CD14-positive monocyte (primary cell): ENCODE results near the gene SERPINB12. TPM values are rescaled to one million over a fixed set of nuclear protein-coding genes. Genes with fewer than 3 reads are reported as not detected.

Experiments
- DNase-seq, 3 donors: peaks; one replicate each; pipeline ENCODE4 v3.0.0-alpha.2; 2011 to 2022
- H2AFZ ChIP-seq: 2 replicates; pipeline ENCODE4 v1.6.0; 2012; ENCODE audit warnings: mild to moderate bottlenecking, low read depth, low read length, inconsistent platforms; ENCODE audit not compliant: insufficient read depth, poor library complexity, severe bottlenecking
- H3K27ac ChIP-seq, 2 donors: 1 replicate in 1 of 2; 2 replicates in 1 of 2; pipeline ENCODE4 v1.5.1; 2012 to 2013; ENCODE audit warnings: low read length in 2 of 2, control low read depth in 1 of 2, inconsistent platforms in 1 of 2, low read depth in 1 of 2, mild to moderate bottlenecking in 1 of 2
- H3K27me3 ChIP-seq, 2 donors: one replicate each; pipeline versions ENCODE4 v1.6.0 to v1.6.1; 2011 to 2013; ENCODE audit warnings: low read length in 2 of 2; ENCODE audit not compliant: control insufficient read depth in 2 of 2, insufficient read depth in 2 of 2
- H3K36me3 ChIP-seq, 2 donors: replicated peaks in 1 of 2; 1 replicate in 1 of 2; 2 replicates in 1 of 2; pipeline versions ENCODE4 v1.5.1 to v1.6.1; 2012 to 2013; ENCODE audit warnings: low read length in 2 of 2, control low read depth in 1 of 2, inconsistent platforms in 1 of 2, mild to moderate bottlenecking in 1 of 2; ENCODE audit not compliant: insufficient read depth in 2 of 2, control insufficient read depth in 1 of 2
- H3K4me1 ChIP-seq, 2 donors: 1 replicate in 1 of 2; 2 replicates in 1 of 2; pipeline versions ENCODE4 v1.5.1 to v1.6.1; 2012 to 2013; ENCODE audit warnings: low read length in 2 of 2, control low read depth in 1 of 2, inconsistent platforms in 1 of 2, mild to moderate bottlenecking in 1 of 2, moderate library complexity in 1 of 2; ENCODE audit not compliant: insufficient read depth in 2 of 2, control insufficient read depth in 1 of 2
- H3K4me2 ChIP-seq: replicated peaks from 2 replicates; pipeline ENCODE3; 2012; ENCODE audit warnings: low read length, moderate library complexity, mild to moderate bottlenecking; ENCODE audit not compliant: poor library complexity, severe bottlenecking; ENCODE audit errors: extremely low read depth
- H3K4me3 ChIP-seq, 3 experiments: fragments of 200-600 bp in 1 of 3; sonication (generic) in 1 of 3; replicated peaks in 1 of 3; 1 replicate in 2 of 3; 2 replicates in 1 of 3; pipeline ENCODE4 v1.5.1; 2011 to 2013; ENCODE audit warnings: low read length in 3 of 3, mild to moderate bottlenecking in 3 of 3, control low read depth in 2 of 3, low read depth in 2 of 3, inconsistent platforms in 1 of 3, moderate library complexity in 1 of 3
- H3K79me2 ChIP-seq: 2 replicates; pipeline ENCODE4 v1.6.0; 2012; ENCODE audit warnings: mild to moderate bottlenecking, control low read depth, inconsistent platforms, low read length, moderate library complexity; ENCODE audit not compliant: insufficient read depth
- H3K9ac ChIP-seq: 2 replicates; pipeline ENCODE4 v1.6.0; 2017; ENCODE audit warnings: low read length, mild to moderate bottlenecking; ENCODE audit not compliant: insufficient read depth, poor library complexity, severe bottlenecking
- H3K9me3 ChIP-seq, 2 donors: replicated peaks in 1 of 2; 1 replicate in 1 of 2; 2 replicates in 1 of 2; pipeline versions ENCODE4 v1.5.1 to v1.6.1; 2012 to 2013; ENCODE audit warnings: low read length in 2 of 2, control low read depth in 1 of 2; ENCODE audit not compliant: control insufficient read depth in 1 of 2, insufficient read depth in 1 of 2
- H4K20me1 ChIP-seq: 2 replicates; pipeline ENCODE4 v1.6.0; 2012; ENCODE audit warnings: mild to moderate bottlenecking, low read length, control low read depth, moderate library complexity; ENCODE audit not compliant: insufficient read depth
- H3K27ac Mint-ChIP-seq, 7 donors: one replicate each; pipeline ENCODE4 v1.8.0; 2020; ENCODE audit warnings: mild to moderate bottlenecking in 7 of 7, mixed read lengths in 7 of 7, moderate library complexity in 6 of 7, inconsistent platforms in 2 of 7
- H3K27me3 Mint-ChIP-seq, 3 donors: one replicate each; pipeline ENCODE4 v1.8.0; 2021 to 2022; ENCODE audit warnings: low read depth in 3 of 3, mild to moderate bottlenecking in 3 of 3, mixed read lengths in 3 of 3, moderate library complexity in 3 of 3, inconsistent platforms in 1 of 3
- H3K36me3 Mint-ChIP-seq, 2 donors: one replicate each; pipeline ENCODE4 v1.8.0; 2020; ENCODE audit warnings: mixed read lengths in 2 of 2, inconsistent platforms in 1 of 2, mild to moderate bottlenecking in 1 of 2
- H3K4me1 Mint-ChIP-seq: one replicate; pipeline ENCODE4 v1.8.0; 2020; ENCODE audit warnings: mild to moderate bottlenecking, mixed read lengths
- H3K4me3 Mint-ChIP-seq, 2 donors: one replicate each; pipeline ENCODE4 v1.8.0; 2020; ENCODE audit warnings: mild to moderate bottlenecking in 2 of 2, mixed read lengths in 2 of 2, moderate library complexity in 1 of 2
- H3K9me3 Mint-ChIP-seq, 7 donors: one replicate each; pipeline ENCODE4 v1.8.0; 2020 to 2022; ENCODE audit warnings: mixed read lengths in 7 of 7, mild to moderate bottlenecking in 6 of 7, moderate library complexity in 6 of 7, inconsistent platforms in 2 of 7
- CTCF ChIP-seq: fragments of 200-600 bp; IDR thresholded peaks from one replicate; pipeline ENCODE4 v1.8.0; 2022; ENCODE audit warnings: antibody characterized with exemption, mild to moderate bottlenecking
- WGBS: methylation state at CpG from one replicate; pipeline ENCODE4 v1.1.5; 2013; ENCODE audit warnings: missing lambda C conversion rate; ENCODE audit not compliant: insufficient coverage; 5-methylcytosine and 5-hydroxymethylcytosine counted together
- intact Hi-C, 2 donors: fragments of 100-400 bp; cut with micrococcal nuclease; formaldehyde crosslinking; loops; one replicate each; pipeline versions ENCODE4 v1.15.0 to v1.15.1; 2023
- polyA plus RNA-seq, 3 donors: library from polyadenylated mRNA; depleted of rRNA in 1 of 3; unstranded in 2 of 3; stranded (reverse) in 1 of 3; fragments of 300-500 nt in 2 of 3; fragments of >200 nt in 1 of 3; fragmentation: Illumina TruSeq in 2 of 3; gene quantifications; 1 replicate in 2 of 3; 2 replicates in 1 of 3; pipeline ENCODE4 v1.2.3, GENCODE V29; 2012 to 2021

Gene SERPINB12
- polyA plus RNA-seq, 3 donors, result not detected

GRCh38 chr18:63617049-63617914 lies 75.1 kb downstream of the SERPINB12 start:
- H3K4me3 Mint-ChIP-seq, result no peak overlapping the region
- Histone ChIP-seq H3K9ac (no peak overlapping the region), H3K27me3 (no peaks in the 10 kb centered on the region), H3K27ac (no peak overlapping the region), H3K9me3 (peaks cover 3 to 6% of the 10 kb centered on the region in 2 donors), H3K4me2 (no peak overlapping the region), H3K79me2 (no peaks in the 10 kb centered on the region), H3K4me1 (no peaks in the 10 kb centered on the region), H2AFZ (no peak overlapping the region), H3K36me3 (no peaks in the 10 kb centered on the region), H4K20me1 (no peaks in the 10 kb centered on the region), H3K4me3 (no peak overlapping the region)
- H3K9me3 Mint-ChIP-seq, result peaks cover 1 to 12% (median 7%) of the 10 kb centered on the region in 7 donors
- peaks cover 0 to 4% (median 1%) of the 10 kb centered on the region in 3 donors for H3K27me3 Mint-ChIP-seq
- no peak for DNase-seq
- intact Hi-C loops, result no loop called here
- H3K36me3 Mint-ChIP-seq, result no peaks in the 10 kb centered on the region
- no CpG with 5 or more reads among the region's 3 CpGs for whole genome bisulfite sequencing
- no peaks in the 10 kb centered on the region for H3K4me1 Mint-ChIP-seq
- no peak for TF ChIP-seq CTCF
- H3K27ac Mint-ChIP-seq, result no peak overlapping the region

- peaks cover 1 to 12% (median 7%) of the 10 kb centered on the region in 7 donors for H3K9me3 Mint-ChIP-seq
- Histone ChIP-seq H3K4me3 (no peak overlapping the region), H3K9me3 (peaks cover 3 to 6% of the 10 kb centered on the region in 2 donors), H3K36me3 (no peaks in the 10 kb centered on the region), H3K4me2 (no peak overlapping the region), H3K27me3 (no peaks in the 10 kb centered on the region), H3K4me1 (no peaks in the 10 kb centered on the region), H3K79me2 (no peaks in the 10 kb centered on the region), H3K27ac (no peak overlapping the region), H3K9ac (no peak overlapping the region), H2AFZ (no peak overlapping the region), H4K20me1 (no peaks in the 10 kb centered on the region)
- WGBS, result no CpG with 5 or more reads among the region's 2 CpGs
- no peak for DNase-seq
- no peak overlapping the region for H3K4me3 Mint-ChIP-seq
- no peaks in the 10 kb centered on the region for H3K36me3 Mint-ChIP-seq
- no peak for TF ChIP-seq CTCF
- no peak overlapping the region for H3K27ac Mint-ChIP-seq
- intact Hi-C loops, result no loop called here
- peaks cover 0 to 4% (median 0%) of the 10 kb centered on the region in 3 donors for H3K27me3 Mint-ChIP-seq
- H3K4me1 Mint-ChIP-seq, result no peaks in the 10 kb centered on the region
These were observed 75.7 kb downstream of the SERPINB12 start for GRCh38 chr18:63617915-63618234.

Other genes with a start within 250 kb of the SERPINB12 start
- 1 to 10 TPM in 2 of 3 donors, under 1 TPM in 1; 0.58 to 2.5 (median 1.1) TPM for gene BCL2, start 222.6 kb upstream of the SERPINB12 start, polyA plus RNA-seq
- 10 to 100 TPM in 2 of 3 donors, 1 to 10 TPM in 1; 9.6 to 38.5 (median 29.9) TPM for gene KDSR, start 175.2 kb upstream of the SERPINB12 start, polyA plus RNA-seq
- 10 to 100 TPM; 15.4 to 48.8 (median 26.7) TPM for gene VPS4B, start 119.9 kb upstream of the SERPINB12 start, polyA plus RNA-seq
- not detected for gene SERPINB5, start 65.4 kb upstream of the SERPINB12 start, polyA plus RNA-seq
- not detected for gene SERPINB13, start 45.0 kb downstream of the SERPINB12 start, polyA plus RNA-seq
- not detected for gene SERPINB4, start 101.9 kb downstream of the SERPINB12 start, polyA plus RNA-seq
- not detected for gene SERPINB3, start 119.5 kb downstream of the SERPINB12 start, polyA plus RNA-seq
- not detected for gene SERPINB11, start 160.6 kb downstream of the SERPINB12 start, polyA plus RNA-seq
- gene SERPINB7, start 233.0 kb downstream of the SERPINB12 start, polyA plus RNA-seq, result not detected